Activated CD8-positive, alpha-beta memory T cell treated with anti-CD3 and anti-CD28 coated beads, Interleukin-2, amount 50 U/mL, for 4 hours (primary cell): ENCODE measurements around the gene DNAJC7.

Source experiments
- DNase-seq: peaks from one replicate; pipeline ENCODE4 v3.0.0-alpha.2; 2020

Gene DNAJC7

DNA sequence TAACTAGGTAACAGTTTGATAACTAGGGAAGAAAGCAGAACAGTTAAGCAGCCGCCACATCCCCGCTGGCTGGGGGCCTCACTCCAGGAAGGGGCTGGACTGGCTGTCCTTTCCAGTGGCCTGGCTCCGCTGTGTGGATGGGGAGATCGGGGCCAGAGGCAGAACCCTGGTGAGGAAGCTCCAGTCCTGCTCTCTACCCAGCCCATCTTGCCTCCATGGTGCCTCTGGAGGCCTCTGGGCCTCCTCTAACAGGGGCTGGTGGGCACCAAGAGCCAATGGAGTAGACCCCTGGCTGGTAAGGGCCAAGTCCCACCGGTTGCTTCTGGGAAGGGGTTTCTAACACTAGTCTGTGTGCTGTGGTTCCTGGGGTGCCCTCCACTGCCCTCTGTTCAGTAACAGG is 42.6 kb downstream of the DNAJC7 start:
- no peak for DNase-seq

DNA sequence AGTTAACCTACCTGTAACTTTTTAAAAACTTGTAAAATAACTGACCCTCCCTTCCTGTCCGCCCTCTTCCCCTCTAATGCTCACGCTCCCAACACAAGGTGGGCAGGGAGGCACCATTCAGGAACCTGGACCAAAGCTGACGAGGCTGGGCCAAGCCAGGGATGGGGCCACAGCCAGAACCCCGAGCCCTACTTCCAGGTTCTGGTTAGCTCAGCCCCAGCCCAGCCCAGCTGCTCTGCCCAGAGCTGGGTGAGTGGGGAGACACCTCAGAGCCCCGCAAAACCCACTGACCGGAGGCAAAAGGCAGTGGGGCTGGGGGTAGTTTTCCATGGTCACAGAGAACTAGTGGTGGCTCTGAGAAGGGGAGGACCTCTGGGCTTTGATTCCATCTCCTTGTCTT is 43.2 kb downstream of the DNAJC7 start:
- DNase-seq, result no peak

DNA sequence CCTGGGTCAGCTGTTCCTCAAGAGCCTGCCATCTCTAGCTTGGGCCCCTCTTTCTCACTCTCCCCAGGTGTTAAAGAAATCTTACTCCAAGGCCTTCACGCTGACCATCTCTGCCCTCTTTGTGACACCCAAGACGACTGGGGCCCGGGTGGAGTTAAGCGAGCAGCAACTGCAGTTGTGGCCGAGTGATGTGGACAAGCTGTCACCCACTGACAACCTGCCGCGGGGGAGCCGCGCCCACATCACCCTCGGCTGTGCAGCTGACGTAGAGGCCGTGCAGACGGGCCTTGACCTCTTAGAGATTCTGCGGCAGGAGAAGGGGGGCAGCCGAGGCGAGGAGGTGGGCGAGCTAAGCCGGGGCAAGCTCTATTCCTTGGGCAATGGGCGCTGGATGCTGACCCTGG is 43.8 kb downstream of the DNAJC7 start:
- no peak for DNase-seq

- DNase-seq, result no peak
These were observed 44.5 kb downstream of the DNAJC7 start for GRCh38 chr17:41972571-41973407.

DNA sequence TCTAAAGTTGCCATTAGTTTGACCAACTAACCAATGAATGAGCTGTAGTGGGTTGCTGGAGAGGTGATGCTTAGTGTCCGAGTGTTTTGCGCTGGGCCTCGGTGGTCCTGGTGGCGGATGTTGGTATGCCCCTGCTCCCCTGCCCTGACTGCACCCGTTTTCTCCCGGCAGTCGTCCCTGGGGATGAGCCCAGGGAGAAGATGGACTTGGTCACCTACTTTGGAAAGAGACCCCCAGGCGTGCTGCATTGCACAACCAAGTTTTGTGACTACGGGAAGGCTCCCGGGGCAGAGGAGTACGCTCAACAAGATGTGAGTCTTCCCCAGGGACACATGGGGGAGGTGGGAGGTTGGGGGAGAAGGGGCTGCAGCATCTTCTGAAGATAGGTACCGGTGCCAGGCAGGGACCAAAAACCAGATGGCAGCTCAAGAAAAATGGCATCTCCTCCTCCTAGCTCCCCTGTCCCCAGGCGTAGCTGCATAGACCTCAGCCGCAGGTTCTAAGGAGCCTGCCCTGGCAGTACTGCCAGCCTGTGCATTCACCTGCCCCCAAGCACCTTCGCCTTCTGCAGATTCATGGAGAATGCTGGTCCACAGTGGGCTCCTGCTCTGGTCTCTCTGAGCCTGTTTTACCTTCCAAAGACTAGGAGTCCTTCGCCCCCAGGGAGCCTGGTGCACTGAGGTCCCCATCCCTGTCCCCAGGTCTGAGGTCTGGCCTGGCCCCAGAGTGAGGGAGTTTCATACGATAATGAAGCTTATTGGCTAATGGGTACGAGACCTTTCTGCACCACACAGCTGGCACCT is 45.3 kb downstream of the DNAJC7 start:
- DNase-seq, result no peak

- no peak for DNase-seq
These were observed 46.3 kb downstream of the DNAJC7 start for GRCh38 chr17:41970901-41971331.

GRCh38 chr17:41968676-41969075 is 48.6 kb downstream of the DNAJC7 start:
- no peak for DNase-seq

DNA sequence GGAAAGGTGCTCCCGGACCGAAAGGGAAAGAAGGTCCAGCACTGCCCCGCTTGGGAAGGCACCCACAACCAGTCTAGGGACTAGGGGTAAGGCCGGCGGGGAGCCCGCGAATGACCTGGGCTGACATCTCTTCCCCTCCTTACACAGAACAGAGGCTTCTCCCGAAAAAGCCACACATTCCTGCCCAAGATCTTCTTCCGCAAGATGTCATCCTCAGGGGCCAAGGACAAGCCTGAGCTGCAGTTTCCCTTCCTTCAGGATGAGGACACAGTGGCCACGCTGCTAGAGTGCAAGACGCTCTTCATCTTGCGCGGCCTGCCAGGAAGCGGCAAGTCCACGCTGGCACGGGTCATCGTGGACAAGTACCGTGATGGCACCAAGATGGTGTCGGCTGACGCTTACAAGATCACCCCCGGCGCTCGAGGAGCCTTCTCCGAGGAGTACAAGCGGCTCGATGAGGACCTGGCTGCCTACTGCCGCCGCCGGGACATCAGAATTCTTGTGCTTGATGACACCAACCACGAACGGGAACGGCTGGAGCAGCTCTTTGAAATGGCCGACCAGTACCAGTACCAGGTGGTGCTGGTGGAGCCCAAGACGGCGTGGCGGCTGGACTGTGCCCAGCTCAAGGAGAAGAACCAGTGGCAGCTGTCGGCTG is 49.2 kb downstream of the DNAJC7 start:
- no peak for DNase-seq

DNA sequence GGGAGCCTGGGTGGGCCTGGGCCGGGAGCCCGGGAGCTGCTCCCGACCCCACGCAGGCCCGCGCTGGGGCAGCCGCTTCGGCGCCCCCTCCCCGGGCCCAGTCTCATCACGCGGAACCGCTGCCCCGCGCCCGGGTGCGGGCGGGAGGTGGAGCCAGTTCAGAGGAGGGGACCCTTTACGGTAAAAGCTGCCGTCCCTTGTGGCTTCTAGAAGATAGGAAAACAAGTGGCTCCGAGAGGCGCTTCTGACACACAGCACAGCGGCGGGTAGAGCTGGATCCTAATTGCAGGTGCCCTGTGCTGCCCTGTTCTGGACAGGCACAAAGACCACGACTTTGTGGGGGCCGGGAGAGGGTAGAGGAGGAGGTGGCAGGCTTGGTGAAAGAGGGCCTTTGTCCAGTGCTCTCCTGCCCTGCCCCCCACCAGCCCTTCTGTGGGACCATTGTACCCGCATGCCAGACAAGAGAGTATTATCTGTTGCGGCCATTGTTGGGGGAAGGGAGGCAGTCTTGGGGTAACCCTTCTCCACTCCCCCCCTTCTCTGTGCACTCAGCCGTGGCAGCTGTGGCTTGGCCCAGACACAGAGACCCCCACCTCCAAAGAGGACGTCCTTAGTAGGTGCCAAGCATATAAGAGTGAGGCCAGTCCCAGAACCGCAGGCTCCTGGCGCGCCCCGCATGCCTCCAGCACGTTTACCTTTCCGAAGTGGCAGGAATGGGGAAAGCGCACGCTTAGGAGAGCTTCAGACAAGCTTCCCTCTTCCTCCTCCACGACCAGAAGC is 49.9 kb downstream of the DNAJC7 start:
- peak; percentile 32 for DNase-seq

DNA sequence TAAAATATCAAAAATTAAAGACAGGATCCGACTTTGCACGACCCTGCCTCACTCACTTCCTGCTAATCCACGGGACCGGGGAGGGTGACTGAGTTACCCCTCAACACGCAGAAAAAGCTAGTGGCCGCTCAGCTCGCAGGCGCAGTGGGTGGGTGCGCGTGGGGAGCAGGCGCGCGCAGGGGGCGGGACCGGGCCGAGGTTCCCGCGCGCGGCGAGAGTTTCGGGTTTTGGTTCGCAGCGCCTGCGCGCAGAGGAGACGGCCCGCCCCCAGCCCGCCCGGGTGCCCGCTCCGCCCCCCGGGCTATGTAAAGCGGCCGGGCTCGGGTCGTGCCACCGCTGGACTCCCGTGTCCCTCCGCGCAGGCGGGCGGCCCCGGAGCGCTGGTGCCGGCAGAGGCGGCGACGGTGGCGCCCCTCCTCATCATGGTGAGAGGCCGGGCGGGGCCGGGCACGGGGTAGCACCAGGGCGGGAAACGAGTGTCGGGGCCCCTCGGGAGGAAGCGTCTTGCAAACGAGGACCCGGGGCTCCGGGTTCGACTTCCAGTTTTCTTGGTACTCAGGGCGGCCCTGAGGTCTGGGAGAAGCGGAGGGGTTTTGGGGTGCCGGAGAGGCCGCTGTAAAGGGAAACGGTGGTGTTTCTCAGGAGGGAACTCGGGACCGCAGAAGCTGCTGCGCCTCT is 50.6 kb downstream of the DNAJC7 start, which contains the start of gene CNP:
CNP (plus strand) TSS at position 333 of the 678 bp plus-strand sequence; CDS start at position 423, 90 bp downstream.
- DNase-seq, result peak; percentile 93

DNA sequence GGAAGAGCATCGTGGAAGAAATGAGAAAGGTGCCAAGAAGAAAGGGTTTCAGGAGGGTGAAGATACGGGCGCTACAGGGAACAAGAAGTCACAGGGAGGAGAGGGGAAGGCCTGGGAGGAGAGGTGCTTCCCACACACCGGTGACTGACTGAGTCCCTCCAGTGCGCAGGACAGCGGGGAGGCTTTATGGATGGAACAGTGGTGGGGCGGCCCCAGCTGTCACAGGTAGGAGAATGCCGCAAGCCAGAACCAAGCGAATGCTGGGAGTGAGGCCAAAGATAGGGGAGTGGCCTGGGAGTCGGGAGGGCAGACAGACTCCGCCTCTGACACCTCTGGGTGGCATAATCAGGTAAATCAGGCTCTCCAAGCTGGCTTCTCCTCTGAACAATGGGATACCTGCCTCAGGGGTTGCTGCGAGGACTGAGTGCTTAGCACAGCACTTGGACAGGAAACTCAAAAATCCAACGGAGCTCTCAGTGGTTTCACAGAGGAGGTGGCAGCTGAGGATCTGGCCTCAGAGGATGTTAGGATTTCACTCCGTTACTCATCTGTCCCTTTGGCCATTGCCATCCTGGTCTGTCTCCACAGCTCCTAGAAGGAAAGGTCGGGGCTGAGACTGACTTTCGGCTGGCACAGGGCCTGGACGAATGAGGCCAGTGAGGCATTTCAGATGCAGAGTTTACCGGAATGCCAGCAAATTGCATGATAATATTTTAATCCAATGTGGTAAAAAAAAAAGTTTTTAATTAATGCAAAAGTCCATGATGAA is 51.4 kb downstream of the DNAJC7 start:
- peak; percentile 59 for DNase-seq

GRCh38 chr17:41962768-41963434 is 54.3 kb downstream of the DNAJC7 start:
- peak; percentile 73 for DNase-seq

GRCh38 chr17:41962111-41962510 is 55.1 kb downstream of the DNAJC7 start:
- no peak for DNase-seq

GRCh38 chr17:41959336-41960095 is 57.7 kb downstream of the DNAJC7 start:
- no peak for DNase-seq

DNA sequence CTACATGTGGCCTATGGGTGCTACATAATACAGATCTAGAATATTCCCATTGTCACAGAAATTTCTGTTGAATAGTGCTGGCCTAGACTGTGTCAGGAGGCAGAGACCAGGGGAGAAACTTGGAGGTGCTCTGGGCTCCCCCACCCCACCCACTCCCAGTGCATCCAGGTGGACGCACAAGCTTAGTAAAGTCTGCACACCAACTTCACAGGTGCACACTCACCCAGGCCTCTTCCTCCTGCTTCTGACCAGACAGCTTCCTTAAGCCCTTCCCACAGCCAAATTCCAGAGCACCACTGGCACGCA is 58.3 kb downstream of the DNAJC7 start:
- DNase-seq, result no peak

DNA sequence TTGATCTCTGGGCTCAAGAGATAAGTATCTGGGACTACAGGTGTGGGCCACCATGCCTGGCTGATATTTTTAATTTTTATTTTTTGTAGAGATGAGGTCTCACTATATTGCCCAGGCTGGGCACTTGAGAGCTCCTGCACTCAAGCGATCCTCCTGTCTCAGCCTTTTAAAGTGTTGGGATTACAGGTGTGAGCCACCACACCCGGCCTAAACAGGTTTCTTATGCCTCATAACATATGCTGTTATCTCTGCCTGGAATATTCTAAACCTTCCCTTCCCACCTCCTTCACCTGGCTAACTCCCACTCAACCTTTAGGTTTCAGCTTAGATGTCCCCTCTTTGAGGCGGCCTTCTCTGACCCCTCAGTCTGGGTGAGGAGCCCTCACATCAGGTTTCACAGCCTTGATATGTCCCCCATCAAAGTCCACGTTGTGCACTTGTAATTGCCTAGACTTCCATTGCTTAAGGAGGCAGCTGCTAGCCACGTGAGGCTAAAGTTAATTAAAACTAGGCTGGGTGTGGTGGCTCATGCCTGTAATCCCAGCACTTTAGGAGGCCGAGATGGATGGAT is 59.3 kb downstream of the DNAJC7 start:
- DNase-seq, result no peak

- DNase-seq, result no peak
These were observed 60.0 kb downstream of the DNAJC7 start for GRCh38 chr17:41957031-41957868.

DNA sequence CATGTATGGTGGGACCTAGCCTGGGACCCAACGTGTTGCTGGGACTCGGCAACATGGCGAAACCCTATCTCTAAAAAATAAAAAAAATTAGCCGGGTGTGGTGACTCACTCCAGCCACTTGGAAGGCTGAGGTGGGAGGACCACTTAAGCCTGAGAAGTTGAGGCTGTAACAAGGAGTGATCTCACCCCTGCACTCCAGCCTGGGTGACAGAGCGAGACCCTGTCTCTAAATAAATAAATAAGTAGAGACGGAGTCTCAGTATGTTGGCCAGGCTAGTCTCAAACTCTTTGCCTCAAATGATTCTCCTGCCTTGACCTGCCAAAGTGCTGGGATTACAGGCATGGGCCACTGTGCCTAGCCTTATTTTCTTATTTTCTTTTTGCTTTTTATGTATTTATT is 60.7 kb downstream of the DNAJC7 start:
- DNase-seq, result no peak
